ENCODE data around the gene SLC6A3.

SLC6A3 gene

GRCh38 chr5:1388383-1388967 lies 56.8 kb downstream of the SLC6A3 start:
- Histone ChIP-seq H3K4me3 (ENCODE audit: low read depth, low read length) (no peak overlapping the region), H3K27me3 (replicated peaks) (peaks cover 16% of the 10 kb centered on the region), H3K36me3 (replicated peaks) (no peaks in the 10 kb centered on the region), H3K27ac (no peak overlapping the region)
- no peak for DNase-seq
- in situ Hi-C loops (cut with HindIII; ENCODE audit: low pct_ligation_motif_present, low sequenced_read_pairs) = no loop called here
- no peak for TF ChIP-seq CTCF (IDR thresholded peaks at IDR 0.05; ENCODE audit: low read depth, low read length, missing control alignments)

- Histone ChIP-seq H3K27me3 (replicated peaks) (peaks cover 16% of the 10 kb centered on the region), H3K27ac (no peak overlapping the region), H3K36me3 (replicated peaks) (no peaks in the 10 kb centered on the region), H3K4me3 (ENCODE audit: low read depth, low read length) (no peak overlapping the region)
- TF ChIP-seq CTCF (IDR thresholded peaks at IDR 0.05; ENCODE audit: low read depth, low read length, missing control alignments) = no peak
- in situ Hi-C loops (cut with HindIII; ENCODE audit: low pct_ligation_motif_present, low sequenced_read_pairs) = no loop called here
- no peak for DNase-seq
Measured at GRCh38 chr5:1387876-1388275, 57.4 kb downstream of the SLC6A3 start.

GRCh38 chr5:1387059-1387755 lies 58.0 kb downstream of the SLC6A3 start:
- Histone ChIP-seq H3K4me3 (ENCODE audit: low read depth, low read length) (no peak overlapping the region), H3K27me3 (replicated peaks) (peaks cover 16% of the 10 kb centered on the region), H3K36me3 (replicated peaks) (no peaks in the 10 kb centered on the region), H3K27ac (no peak overlapping the region)
- in situ Hi-C loops (cut with HindIII; ENCODE audit: low pct_ligation_motif_present, low sequenced_read_pairs) = no loop called here
- TF ChIP-seq CTCF (IDR thresholded peaks at IDR 0.05; ENCODE audit: low read depth, low read length, missing control alignments) = no peak
- no peak for DNase-seq

GRCh38 chr5:1386274-1386717 lies 58.9 kb downstream of the SLC6A3 start:
- no peak for TF ChIP-seq CTCF (IDR thresholded peaks at IDR 0.05; ENCODE audit: low read depth, low read length, missing control alignments)
- peak; percentile 18 for DNase-seq
- in situ Hi-C loops (cut with HindIII; ENCODE audit: low pct_ligation_motif_present, low sequenced_read_pairs) = no loop called here
- Histone ChIP-seq H3K27me3 (replicated peaks) (peaks cover 16% of the 10 kb centered on the region), H3K4me3 (ENCODE audit: low read depth, low read length) (peak overlapping the region; percentile 49), H3K27ac (no peak overlapping the region), H3K36me3 (replicated peaks) (no peaks in the 10 kb centered on the region)

- Histone ChIP-seq H3K4me3 (ENCODE audit: low read depth, low read length) (peak overlapping the region; percentile 49), H3K36me3 (replicated peaks) (no peaks in the 10 kb centered on the region), H3K27me3 (replicated peaks) (peaks cover 16% of the 10 kb centered on the region), H3K27ac (no peak overlapping the region)
- in situ Hi-C loops (cut with HindIII; ENCODE audit: low pct_ligation_motif_present, low sequenced_read_pairs) = no loop called here
- no peak for TF ChIP-seq CTCF (IDR thresholded peaks at IDR 0.05; ENCODE audit: low read depth, low read length, missing control alignments)
- peak; percentile 35 for DNase-seq
Measured at GRCh38 chr5:1385395-1386273, 59.6 kb downstream of the SLC6A3 start.
